Activated CD8-positive, alpha-beta memory T cell treated with anti-CD3 and anti-CD28 coated beads, Interleukin-2, amount 50 U/mL, for 4 hours (primary cell): ENCODE data around the gene FBXO47.
A peak's percentile ranks its signal among the peaks of the same experiment; 100 is the strongest.
"Not testable (repeated sequence)": the region's sequence is repeated elsewhere in the genome, so short reads cannot be mapped to it uniquely, and the experiment has no call there.

Experiments
- DNase-seq: peaks from one replicate; pipeline ENCODE4 v3.0.0-alpha.2; 2020

The FBXO47 gene

DNA sequence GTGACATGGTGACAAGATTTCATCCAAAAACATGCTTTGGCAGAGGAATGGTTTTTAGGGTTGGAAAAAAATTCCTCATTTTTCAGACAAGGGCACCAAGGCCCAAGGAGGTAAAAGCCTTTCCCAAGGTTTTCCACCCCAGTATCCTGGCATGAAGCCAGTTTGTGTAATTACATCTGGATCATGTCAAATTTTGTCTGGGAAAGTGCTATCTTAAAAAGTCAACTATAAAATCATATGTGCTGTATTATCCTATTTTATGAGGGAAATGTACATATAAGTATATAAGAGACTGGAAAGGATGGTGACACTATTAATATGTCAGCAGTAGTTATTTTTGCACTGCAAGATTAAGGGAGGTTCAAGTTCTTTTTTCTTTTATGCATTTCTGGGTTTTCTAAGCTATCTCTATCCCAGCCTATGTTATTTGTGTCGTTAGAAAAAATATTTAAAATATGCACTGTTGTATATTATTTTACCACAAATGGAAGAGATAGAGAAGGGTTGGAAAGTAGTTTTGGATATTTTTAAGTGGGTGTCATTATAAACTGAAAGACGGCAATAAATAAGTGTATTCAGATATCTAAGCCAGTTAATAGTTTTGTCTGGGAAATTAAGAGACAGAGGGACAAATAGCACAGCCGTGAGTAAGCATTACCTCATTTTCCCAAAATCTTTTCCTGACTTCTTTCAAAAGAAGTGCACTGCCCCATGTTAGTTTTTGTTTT, 13.5 kb upstream of the FBXO47 start:
- no peak for DNase-seq

DNA sequence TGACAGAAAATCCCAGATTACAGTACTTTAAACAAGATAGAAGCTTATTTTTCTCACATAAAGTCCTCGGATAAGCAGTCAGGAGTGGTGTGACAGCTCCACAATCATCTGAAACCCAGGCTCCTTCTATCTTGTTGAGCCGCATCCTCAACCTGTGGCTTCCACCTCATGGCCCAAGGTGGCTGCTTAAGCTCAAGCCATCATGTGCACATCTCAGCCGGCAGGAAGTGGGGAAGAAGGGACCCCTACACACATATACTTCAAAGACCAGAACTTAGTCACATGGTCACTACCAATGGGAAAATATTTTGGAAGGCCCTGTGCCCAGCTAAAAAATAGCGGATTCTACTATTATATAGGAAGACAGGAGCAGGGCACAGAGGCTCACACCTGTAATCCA, 11.0 kb upstream of the FBXO47 start:
- DNase-seq = no peak

- not testable (repeated sequence) for DNase-seq
Observed at GRCh38 chr17:38976187-38976551, 9.0 kb upstream of the FBXO47 start.

GRCh38 chr17:38970804-38971203, 3.6 kb upstream of the FBXO47 start:
- no peak for DNase-seq

DNA sequence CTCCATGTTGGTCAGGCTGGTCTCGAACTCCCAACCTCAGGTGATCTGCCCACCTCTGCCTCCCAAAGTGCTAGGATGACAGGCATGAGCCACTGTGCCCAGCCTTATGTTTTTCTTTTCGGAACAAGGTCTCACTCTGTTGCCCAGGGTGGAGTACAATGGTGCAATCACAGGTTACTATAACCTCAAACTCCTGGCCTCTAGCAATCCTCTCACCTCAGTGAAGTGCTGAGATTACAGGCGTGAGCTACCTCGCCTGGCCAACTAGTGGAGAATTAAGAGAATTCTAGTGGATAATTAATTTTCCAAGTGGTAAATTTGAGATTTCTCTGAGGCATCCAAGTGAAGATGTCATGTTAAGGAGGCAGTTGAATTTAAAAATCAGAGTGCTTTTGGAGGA, 2.9 kb upstream of the FBXO47 start:
- no peak for DNase-seq

DNA sequence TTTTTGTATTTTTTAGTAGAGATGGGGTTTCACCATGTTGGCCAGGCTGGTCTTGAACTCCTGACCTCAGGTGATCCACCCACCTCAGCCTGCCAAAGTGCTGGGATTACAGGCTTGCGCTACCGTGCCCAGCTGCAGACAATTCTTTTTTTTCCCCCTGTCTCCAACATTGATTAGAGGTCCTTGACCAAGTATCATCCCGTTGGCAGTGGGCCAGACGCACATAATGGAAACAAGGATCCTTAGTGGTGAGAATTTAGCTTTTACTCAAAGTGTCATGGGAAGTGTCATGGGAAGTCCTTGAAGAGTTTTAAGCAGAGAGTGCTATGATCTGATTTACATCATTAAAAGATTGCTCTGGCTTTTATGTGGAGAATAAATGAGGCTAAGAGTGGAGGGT, 2.1 kb upstream of the FBXO47 start:
- no peak for DNase-seq

- no peak for DNase-seq
Observed at GRCh38 chr17:38961413-38961812, 5.8 kb downstream of the FBXO47 start.

- DNase-seq = no peak
Observed at GRCh38 chr17:38960402-38960801, 6.8 kb downstream of the FBXO47 start.

GRCh38 chr17:38959508-38959907, 7.7 kb downstream of the FBXO47 start:
- DNase-seq = no peak

DNA sequence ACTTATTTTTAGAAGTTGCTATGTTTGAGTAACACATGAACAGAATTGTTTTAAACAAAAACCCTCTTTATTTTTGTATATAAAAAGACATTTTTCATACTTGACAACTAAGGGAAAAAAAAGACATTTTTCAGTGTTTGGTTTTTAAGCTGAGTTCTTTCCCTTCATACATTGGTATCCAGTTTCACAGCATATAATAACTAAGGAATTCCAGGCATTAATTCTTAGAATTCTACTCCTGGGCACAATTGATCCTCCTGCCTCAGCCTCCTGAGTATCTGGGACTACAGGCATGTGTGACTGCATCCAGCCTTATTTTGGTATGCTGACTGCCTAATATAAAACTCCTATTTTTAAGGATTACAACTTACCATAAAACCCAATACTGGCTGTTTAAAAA, 8.4 kb downstream of the FBXO47 start:
- DNase-seq = no peak

GRCh38 chr17:38958326-38958725, 8.9 kb downstream of the FBXO47 start:
- DNase-seq = no peak

DNA sequence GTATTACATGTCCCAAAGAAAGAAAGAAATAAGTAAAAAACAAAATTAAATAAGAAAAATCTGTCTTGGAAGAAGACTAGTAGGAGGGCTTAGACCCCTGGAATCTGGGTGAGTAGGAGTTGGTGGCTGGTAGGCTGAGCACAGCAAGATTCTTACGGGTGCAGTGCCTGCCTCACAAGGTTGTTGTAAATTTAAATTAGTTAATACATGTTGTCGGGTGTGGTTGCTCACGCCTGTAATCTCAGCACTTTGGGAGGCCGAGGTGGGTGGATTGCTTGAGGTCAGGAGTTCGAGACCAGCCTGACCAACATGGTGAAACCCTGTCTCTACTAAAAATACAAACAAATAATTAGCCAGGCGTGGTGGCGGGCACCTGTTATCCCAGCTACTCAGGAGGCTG, 13.4 kb downstream of the FBXO47 start:
- not testable (repeated sequence) for DNase-seq

GRCh38 chr17:38947189-38947588, 20.0 kb downstream of the FBXO47 start:
- DNase-seq = no peak

DNA sequence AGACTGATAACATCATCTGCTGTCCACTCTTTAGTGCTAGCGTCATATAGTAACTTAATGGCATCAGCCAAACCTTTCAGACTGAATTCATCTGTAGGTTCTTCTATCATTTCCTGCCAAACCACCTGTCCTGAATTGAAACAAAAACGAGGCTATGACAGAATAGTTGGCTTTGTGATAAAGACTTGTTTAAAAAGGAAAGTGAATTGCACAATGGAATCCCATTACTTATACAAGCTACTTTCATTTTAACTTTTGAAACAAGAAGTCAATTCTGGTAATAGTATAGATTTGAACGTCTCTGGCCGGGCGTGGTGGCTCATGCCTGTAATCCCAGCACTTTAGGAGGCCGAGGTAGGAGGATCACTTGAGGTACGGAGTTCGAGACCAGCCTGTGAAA, 23.6 kb downstream of the FBXO47 start:
- DNase-seq = no peak

GRCh38 chr17:38942696-38943334, 24.4 kb downstream of the FBXO47 start:
- no peak for DNase-seq

GRCh38 chr17:38940404-38940803, 26.8 kb downstream of the FBXO47 start:
- DNase-seq = no peak

GRCh38 chr17:38939987-38940386, 27.2 kb downstream of the FBXO47 start:
- no peak for DNase-seq

GRCh38 chr17:38933962-38934361, 33.2 kb downstream of the FBXO47 start:
- not testable (repeated sequence) for DNase-seq

GRCh38 chr17:38930782-38931181, 36.4 kb downstream of the FBXO47 start:
- not testable (repeated sequence) for DNase-seq

DNA sequence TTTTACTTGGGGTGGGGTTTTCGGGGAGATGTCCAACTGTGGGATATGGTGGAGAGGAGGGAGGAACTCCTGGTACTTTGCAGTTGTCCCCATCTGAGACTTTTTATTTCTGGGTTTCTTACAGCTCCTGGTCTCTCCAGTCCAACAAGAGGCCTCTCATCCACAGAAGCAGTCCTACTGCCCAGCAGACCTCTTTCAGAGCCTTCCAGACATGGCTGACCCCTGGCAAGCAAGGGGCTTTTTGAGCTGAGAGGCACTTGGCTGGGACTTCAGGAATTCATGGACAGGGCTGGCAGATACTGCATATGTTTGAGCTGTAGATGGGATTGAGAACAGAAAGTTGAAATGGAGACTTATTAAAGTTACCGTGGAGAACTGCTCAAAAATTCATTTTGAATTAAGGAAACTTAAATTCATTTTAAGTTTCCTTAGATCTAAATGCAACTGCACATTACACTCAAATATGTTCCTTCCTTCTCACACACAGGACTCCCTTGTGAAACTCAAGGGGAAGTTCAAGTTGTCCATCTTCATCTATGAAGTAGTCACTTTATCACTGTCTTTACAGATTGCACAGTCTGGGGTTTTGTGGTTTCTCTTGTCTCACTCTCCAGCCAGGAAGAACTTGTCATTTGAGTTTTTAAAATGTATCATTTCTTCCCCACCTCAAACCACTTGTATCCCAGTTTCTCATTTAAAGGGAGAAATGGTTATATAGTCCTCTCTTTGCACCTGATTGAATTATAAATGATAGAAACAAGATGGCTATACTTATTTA, 40.7 kb downstream of the FBXO47 start:
- no peak for DNase-seq

DNA sequence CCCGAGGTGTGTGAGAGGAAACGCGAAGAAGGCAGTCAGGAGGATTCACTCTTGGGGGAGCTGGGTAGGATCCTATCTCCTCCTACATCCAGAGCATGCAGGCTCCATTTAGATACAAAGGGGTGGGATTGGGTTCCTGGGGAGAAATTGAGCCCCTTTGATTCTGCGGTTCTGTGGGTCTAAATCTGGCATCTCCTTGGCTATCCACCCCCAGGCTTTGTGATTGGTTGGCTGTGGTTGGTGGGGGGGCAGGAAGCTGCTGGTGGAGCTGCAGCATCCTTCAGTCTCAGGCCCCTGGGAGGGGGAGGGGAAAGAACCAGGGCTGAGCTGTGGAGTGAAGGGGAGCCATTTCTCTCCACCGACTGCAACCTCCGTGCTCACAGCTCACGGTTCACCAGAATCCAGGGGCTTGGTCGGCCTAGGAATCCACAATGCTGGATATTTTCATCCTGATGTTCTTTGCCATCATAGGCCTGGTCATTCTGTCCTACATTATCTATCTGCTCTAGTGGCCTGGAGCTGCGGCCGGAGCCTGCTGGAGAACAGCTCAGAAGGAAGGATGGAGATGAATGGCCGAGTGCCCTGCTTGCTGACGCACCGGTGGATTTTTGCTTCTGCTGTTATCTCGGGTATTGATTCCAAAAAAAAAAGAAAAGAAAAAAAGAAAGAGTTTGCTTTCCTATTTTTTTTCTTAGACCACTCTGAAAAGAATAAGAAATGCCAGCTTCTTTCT, 41.8 kb downstream of the FBXO47 start, which contains the start of gene LASP1NB:
Gene LASP1NB (plus strand): TSS at position 352 of the 733 bp plus-strand sequence.
- peak; percentile 61 for DNase-seq

DNA sequence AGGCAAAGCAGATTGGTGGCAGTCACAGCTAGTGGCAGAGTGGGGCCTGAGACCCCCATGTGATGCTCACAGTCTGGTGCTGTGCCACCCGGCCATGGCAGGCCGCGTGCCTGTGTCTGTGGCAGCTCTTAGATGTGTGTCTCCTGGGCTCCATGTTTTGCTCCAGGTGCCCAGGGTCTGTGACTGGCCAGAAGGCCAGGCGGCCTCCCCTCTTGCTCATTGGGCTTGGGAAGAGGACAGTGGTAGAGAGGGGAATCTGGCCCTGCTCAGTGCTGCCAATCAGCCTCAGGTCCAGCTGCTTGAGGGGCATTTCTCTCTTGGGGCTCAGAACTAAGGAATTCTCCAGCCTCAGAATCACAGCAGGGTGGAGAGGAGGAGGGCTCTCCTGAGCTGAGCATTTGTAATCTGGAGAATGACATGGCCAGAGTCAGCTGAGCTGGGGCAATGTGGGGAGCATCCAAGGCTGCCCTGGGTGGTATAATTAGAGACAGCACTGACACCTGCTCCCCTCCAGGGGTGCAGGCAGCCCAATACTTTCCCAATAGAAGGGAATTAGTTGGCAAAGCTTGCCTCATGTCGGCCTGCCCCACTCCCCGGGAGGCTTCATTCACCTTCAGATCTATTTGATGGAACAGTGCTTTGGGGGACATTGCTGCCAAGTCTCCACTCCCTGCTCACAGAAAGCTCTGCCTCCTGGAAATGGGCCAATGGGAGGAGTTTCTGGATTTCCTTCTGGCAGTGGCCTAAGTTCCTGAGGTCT, 44.5 kb downstream of the FBXO47 start:
- DNase-seq = no peak
